ENCODE measurements around the gene CA4. TPM values are rescaled to one million over a fixed set of nuclear protein-coding genes. Genes with fewer than 3 reads are reported as not detected.

CA4 gene
- total RNA-seq, 2 experiments from 2014 or later = not detected

DNA sequence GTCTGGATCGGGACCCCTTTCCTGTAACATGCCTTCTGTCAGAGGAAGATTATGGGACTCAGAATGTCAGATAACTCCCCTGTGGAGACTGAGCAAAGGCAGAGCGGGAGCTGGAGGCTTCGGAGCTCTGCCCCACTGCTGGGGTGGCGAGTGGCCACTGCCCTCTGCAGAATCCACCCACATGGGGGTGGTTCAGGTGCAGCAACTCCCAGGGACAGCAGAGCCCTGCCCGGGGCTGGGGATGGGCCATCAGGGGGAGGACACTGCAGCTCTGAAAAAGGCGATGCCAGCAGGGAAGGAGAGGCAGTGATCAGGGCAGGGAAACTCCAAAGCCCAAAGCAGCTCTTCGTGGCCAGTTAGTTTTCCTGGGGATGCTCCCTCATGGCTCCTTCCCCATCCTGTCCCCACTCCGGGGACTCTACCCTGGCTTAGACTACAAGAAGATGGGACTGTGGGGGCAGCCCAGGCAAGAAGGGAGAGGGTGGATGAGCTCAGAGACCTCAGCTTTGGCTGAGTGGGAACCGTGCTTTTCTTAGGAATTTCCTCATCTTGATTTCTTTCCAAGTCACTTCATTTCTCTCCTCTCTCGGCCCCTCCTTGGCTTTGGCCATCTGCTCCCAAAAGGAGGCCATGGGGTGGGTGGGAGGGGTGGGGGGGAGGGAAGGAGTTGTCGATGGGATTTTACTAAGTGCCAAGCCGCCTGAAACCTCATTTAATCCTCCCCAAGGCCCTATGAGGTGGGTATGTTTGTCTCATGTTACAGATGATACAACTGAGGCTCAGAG is 4.0 kb downstream of the CA4 start:
- no peak overlapping the region for H3K4me2 ChIP-seq (ENCODE audit: low read length)
- BruUV-seq (replicated peaks) = no TSS peak
- no peak for DNase-seq (ENCODE audit: low spot score)
- no peak overlapping the region for H3K4me3 ChIP-seq (ENCODE audit: low read depth, low read length, poor library complexity, severe bottlenecking)
- no peaks in the 10 kb centered on the region for H3K36me3 ChIP-seq (ENCODE audit: insufficient read depth, low read length)
- no peak overlapping the region for H3K27ac ChIP-seq (ENCODE audit: low read depth, low read length, poor library complexity, severe bottlenecking)
- no peaks in the 10 kb centered on the region for H3K9me3 ChIP-seq (ENCODE audit: low read length)
- TF ChIP-seq, protein P1, sequence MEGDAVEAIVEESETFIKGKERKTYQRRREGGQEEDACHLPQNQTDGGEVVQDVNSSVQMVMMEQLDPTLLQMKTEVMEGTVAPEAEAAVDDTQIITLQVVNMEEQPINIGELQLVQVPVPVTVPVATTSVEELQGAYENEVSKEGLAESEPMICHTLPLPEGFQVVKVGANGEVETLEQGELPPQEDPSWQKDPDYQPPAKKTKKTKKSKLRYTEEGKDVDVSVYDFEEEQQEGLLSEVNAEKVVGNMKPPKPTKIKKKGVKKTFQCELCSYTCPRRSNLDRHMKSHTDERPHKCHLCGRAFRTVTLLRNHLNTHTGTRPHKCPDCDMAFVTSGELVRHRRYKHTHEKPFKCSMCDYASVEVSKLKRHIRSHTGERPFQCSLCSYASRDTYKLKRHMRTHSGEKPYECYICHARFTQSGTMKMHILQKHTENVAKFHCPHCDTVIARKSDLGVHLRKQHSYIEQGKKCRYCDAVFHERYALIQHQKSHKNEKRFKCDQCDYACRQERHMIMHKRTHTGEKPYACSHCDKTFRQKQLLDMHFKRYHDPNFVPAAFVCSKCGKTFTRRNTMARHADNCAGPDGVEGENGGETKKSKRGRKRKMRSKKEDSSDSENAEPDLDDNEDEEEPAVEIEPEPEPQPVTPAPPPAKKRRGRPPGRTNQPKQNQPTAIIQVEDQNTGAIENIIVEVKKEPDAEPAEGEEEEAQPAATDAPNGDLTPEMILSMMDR (conservative IDR thresholded peaks at IDR 0.05; ENCODE audit: low read length) = no peak
- no peak for TF ChIP-seq EZH2phosphoT487 (IDR thresholded peaks at IDR 0.05; ENCODE audit: borderline replicate concordance, low read depth, low read length)
- H3K79me2 ChIP-seq (ENCODE audit: insufficient read depth, low read depth, low read length) = no peaks in the 10 kb centered on the region
- H2AFZ ChIP-seq (ENCODE audit: low read length) = no peak overlapping the region
- H3K4me1 ChIP-seq (ENCODE audit: insufficient read depth, low read length, poor library complexity, severe bottlenecking) = peaks cover 9% of the 10 kb centered on the region
- no peaks in the 10 kb centered on the region for H4K20me1 ChIP-seq (ENCODE audit: insufficient read depth, low read length)
- H3K9me2 ChIP-seq (ENCODE audit: insufficient read depth, low read length) = no peaks in the 10 kb centered on the region
- POLR2A ChIA-PET = no interaction called here
- intact Hi-C loops (cut with micrococcal nuclease; ENCODE audit: unreplicated experiment) = no loop called here
- CTCF ChIA-PET (ENCODE audit: unreplicated experiment) = no interaction called here

DNA sequence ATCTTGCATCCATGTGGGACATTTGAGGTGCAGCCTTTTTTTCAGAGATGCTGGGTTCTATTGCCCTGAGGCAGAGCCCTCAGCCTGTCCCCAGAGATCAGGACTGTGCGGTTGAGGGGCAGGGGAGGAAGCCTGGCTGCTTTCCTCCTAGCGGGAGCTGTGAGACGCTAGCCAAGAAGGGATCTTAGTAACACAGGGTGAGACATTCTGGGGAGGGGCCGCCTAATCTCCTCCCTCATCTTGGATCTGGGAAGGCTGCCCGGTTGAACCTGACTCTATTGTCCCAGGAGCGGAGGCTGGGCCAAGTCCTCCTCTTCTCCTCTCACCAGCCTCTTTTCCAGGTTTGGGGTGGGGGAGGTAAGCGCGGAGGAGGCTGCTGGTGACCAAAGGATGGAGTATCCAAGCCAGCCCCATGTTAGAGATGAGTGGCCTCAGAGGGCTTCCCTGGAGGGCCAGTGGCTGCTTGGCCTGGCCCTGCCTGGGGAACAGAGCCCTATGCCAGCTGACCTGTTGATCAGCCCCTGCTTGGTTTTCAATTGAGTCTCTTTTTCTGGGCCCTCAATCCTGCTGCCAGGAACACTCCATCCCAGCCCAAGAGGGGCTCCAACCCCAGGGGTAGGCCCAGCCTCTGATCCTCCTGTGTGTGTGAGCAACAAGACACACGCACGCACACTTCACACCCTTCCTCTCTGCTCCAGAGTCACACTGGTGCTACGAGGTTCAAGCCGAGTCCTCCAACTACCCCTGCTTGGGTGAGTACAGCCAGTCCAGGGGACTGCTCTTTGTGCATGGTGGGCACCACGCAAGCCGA is 5.0 kb downstream of the CA4 start:
- Histone ChIP-seq H3K36me3 (ENCODE audit: insufficient read depth, low read length) (no peaks in the 10 kb centered on the region), H2AFZ (ENCODE audit: low read length) (no peak overlapping the region), H3K79me2 (ENCODE audit: insufficient read depth, low read depth, low read length) (no peaks in the 10 kb centered on the region), H3K27ac (ENCODE audit: low read depth, low read length, poor library complexity, severe bottlenecking) (no peak overlapping the region), H3K9me2 (ENCODE audit: insufficient read depth, low read length) (no peaks in the 10 kb centered on the region), H3K9me3 (ENCODE audit: low read length) (no peaks in the 10 kb centered on the region), H3K4me1 (ENCODE audit: insufficient read depth, low read length, poor library complexity, severe bottlenecking) (peaks cover 9% of the 10 kb centered on the region), H3K4me3 (ENCODE audit: low read depth, low read length, poor library complexity, severe bottlenecking) (no peak overlapping the region), H4K20me1 (ENCODE audit: insufficient read depth, low read length) (no peaks in the 10 kb centered on the region), H3K4me2 (ENCODE audit: low read length) (no peak overlapping the region)
- TF ChIP-seq, protein P1 (conservative IDR thresholded peaks at IDR 0.05; ENCODE audit: low read length) = no peak
- TF ChIP-seq EZH2phosphoT487 (IDR thresholded peaks at IDR 0.05; ENCODE audit: borderline replicate concordance, low read depth, low read length) = no peak
- BruUV-seq (replicated peaks) = no TSS peak
- POLR2A ChIA-PET = no interaction called here
- no peak for DNase-seq (ENCODE audit: low spot score)
- CTCF ChIA-PET (ENCODE audit: unreplicated experiment) = no interaction called here
- intact Hi-C loops (cut with micrococcal nuclease; ENCODE audit: unreplicated experiment) = no loop called here

DNA sequence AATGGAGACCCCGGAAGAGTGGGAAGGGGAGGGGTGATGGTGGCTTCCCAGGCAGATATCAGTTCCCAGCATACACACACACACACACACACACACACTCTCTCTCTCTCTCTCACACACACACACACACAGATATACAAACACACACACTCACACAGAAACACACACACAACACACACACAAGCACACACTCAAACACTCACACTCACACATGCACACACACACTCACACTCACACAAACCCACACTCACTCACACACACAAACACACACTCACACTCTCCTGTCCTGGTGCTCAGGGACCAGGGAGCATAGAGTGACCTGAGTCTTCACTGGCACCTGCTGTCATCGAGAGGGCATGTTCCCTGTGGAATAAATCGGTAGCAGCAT is 5.6 kb downstream of the CA4 start:
- BruUV-seq (replicated peaks) = no TSS peak
- CTCF ChIA-PET (ENCODE audit: unreplicated experiment) = no interaction called here
- Histone ChIP-seq H3K79me2 (ENCODE audit: insufficient read depth, low read depth, low read length) (no peaks in the 10 kb centered on the region), H3K9me3 (ENCODE audit: low read length) (no peaks in the 10 kb centered on the region), H3K36me3 (ENCODE audit: insufficient read depth, low read length) (no peaks in the 10 kb centered on the region), H3K9me2 (ENCODE audit: insufficient read depth, low read length) (no peaks in the 10 kb centered on the region), H3K4me1 (ENCODE audit: insufficient read depth, low read length, poor library complexity, severe bottlenecking) (peaks cover 9% of the 10 kb centered on the region), H3K4me3 (ENCODE audit: low read depth, low read length, poor library complexity, severe bottlenecking) (no peak overlapping the region), H2AFZ (ENCODE audit: low read length) (no peak overlapping the region), H3K27ac (ENCODE audit: low read depth, low read length, poor library complexity, severe bottlenecking) (no peak overlapping the region), H4K20me1 (ENCODE audit: insufficient read depth, low read length) (no peaks in the 10 kb centered on the region), H3K4me2 (ENCODE audit: low read length) (no peak overlapping the region)
- no peak for DNase-seq (ENCODE audit: low spot score)
- intact Hi-C loops (cut with micrococcal nuclease; ENCODE audit: unreplicated experiment) = no loop called here
- POLR2A ChIA-PET = no interaction called here
- no peak for TF ChIP-seq EZH2phosphoT487 (IDR thresholded peaks at IDR 0.05; ENCODE audit: borderline replicate concordance, low read depth, low read length)
- TF ChIP-seq, protein P1 (conservative IDR thresholded peaks at IDR 0.05; ENCODE audit: low read length) = no peak

Data from OCI-LY7 (cell line).